HG03280 (cell line): ENCODE measurements around the gene CALCOCO2.
"Not testable (repeated sequence)": the region's sequence is repeated elsewhere in the genome, so short reads cannot be mapped to it uniquely, and the experiment has no call there.

ENCODE experiments used
- ATAC-seq: cut with Tn5 transposase; IDR thresholded peaks from one replicate; pipeline ENCODE4 v1.9.1; 2021; ENCODE audit warnings: mild to moderate bottlenecking, moderate library complexity; ENCODE audit not compliant: unreplicated experiment

Gene CALCOCO2

GRCh38 chr17:48872409-48872808 lies 41.6 kb downstream of the CALCOCO2 start:
- not testable (repeated sequence) for ATAC-seq

GRCh38 chr17:48873209-48873608 lies 42.4 kb downstream of the CALCOCO2 start:
- no peak for ATAC-seq

- ATAC-seq: no peak
Measured at GRCh38 chr17:48873696-48874443, 43.0 kb downstream of the CALCOCO2 start.

GRCh38 chr17:48878920-48879898 lies 48.4 kb downstream of the CALCOCO2 start:
- peak; percentile 60 for ATAC-seq

- no peak for ATAC-seq
Measured at GRCh38 chr17:48882272-48882671, 51.4 kb downstream of the CALCOCO2 start.

GRCh38 chr17:48883171-48883570 lies 52.3 kb downstream of the CALCOCO2 start:
- no peak for ATAC-seq

GRCh38 chr17:48890086-48890485 lies 59.3 kb downstream of the CALCOCO2 start:
- ATAC-seq: no peak

- no peak for ATAC-seq
Measured at GRCh38 chr17:48892940-48893645, 62.3 kb downstream of the CALCOCO2 start.

- no peak for ATAC-seq
Measured at GRCh38 chr17:48893646-48894508, 63.0 kb downstream of the CALCOCO2 start.

GRCh38 chr17:48894886-48895285 lies 64.1 kb downstream of the CALCOCO2 start:
- no peak for ATAC-seq

GRCh38 chr17:48901241-48901640 lies 70.4 kb downstream of the CALCOCO2 start:
- no peak for ATAC-seq

GRCh38 chr17:48903401-48903800 lies 72.6 kb downstream of the CALCOCO2 start:
- no peak for ATAC-seq

GRCh38 chr17:48904428-48904827 lies 73.6 kb downstream of the CALCOCO2 start:
- no peak for ATAC-seq

- ATAC-seq: no peak
Measured at GRCh38 chr17:48905987-48906515, 75.2 kb downstream of the CALCOCO2 start.

- ATAC-seq: no peak
Measured at GRCh38 chr17:48907713-48908046, 76.8 kb downstream of the CALCOCO2 start.

- ATAC-seq: peak; percentile 79
Measured at GRCh38 chr17:48908047-48908843, 77.4 kb downstream of the CALCOCO2 start, which contains the start of gene UBE2Z. Gene UBE2Z, plus strand, starts transcription at chr17:48908407. Its CDS starts 97 bp downstream, at chr17:48908504.

GRCh38 chr17:48908853-48909394 lies 78.1 kb downstream of the CALCOCO2 start:
- peak; percentile 43 for ATAC-seq

GRCh38 chr17:48909783-48910182 lies 78.9 kb downstream of the CALCOCO2 start:
- no peak for ATAC-seq

- ATAC-seq: no peak
Measured at GRCh38 chr17:48910370-48910769, 79.5 kb downstream of the CALCOCO2 start.
